HepG2 (cell line): ENCODE data around the gene GJA5. TPM values are rescaled to one million over a fixed set of nuclear protein-coding genes. Genes with fewer than 3 reads are reported as not detected.

Source experiments
- ATRX ChIP-seq: sonication (generic); formaldehyde crosslinking; IDR thresholded peaks from 2 replicates; pipeline ENCODE4 v1.4.0; 2020; ENCODE audit warnings: missing genetic modification reagents, borderline replicate concordance
- BHLHE40 ChIP-seq: IDR thresholded peaks from 2 replicates; pipeline ENCODE4 v1.6.1; 2011; ENCODE audit warnings: low read length, improper control_type of control experiment
- CREBL2 ChIP-seq: sonication (generic); formaldehyde crosslinking; IDR thresholded peaks from 2 replicates; pipeline ENCODE4 v1.8.1; 2023; ENCODE audit warnings: missing genetic modification reagents, mild to moderate bottlenecking, borderline replicate concordance
- DNMT1 ChIP-seq: sonication (generic); formaldehyde crosslinking; IDR thresholded peaks from 2 replicates; pipeline ENCODE4 v1.5.1; 2020; ENCODE audit warnings: mild to moderate bottlenecking, missing genetic modification reagents
- FOXO4 ChIP-seq: sonication (generic); formaldehyde crosslinking; conservative IDR thresholded peaks from 2 replicates; pipeline ENCODE4 v1.8.1; 2023; ENCODE audit warnings: missing genetic modification reagents
- MLXIP ChIP-seq: sonication (generic); formaldehyde crosslinking; IDR thresholded peaks from 2 replicates; pipeline ENCODE4 v1.9.0; 2021; ENCODE audit warnings: missing genetic modification reagents, borderline replicate concordance
- MTF2 ChIP-seq: sonication (generic); formaldehyde crosslinking; IDR thresholded peaks from 2 replicates; pipeline ENCODE4 v1.5.0; 2020; ENCODE audit warnings: missing genetic modification reagents, borderline replicate concordance
- MXI1 ChIP-seq: IDR thresholded peaks from 3 replicates; pipeline ENCODE4 v1.6.1; 2012; ENCODE audit warnings: low read depth, low read length, inconsistent platforms, borderline replicate concordance
- NR0B2 ChIP-seq: sonication (generic); formaldehyde crosslinking; IDR thresholded peaks from 2 replicates; pipeline ENCODE4 v1.4.0; 2020; ENCODE audit warnings: mild to moderate bottlenecking, missing genetic modification reagents
- PRDM15 ChIP-seq: sonication (generic); formaldehyde crosslinking; IDR thresholded peaks from 2 replicates; pipeline ENCODE4 v1.4.0; 2020; ENCODE audit warnings: missing genetic modification reagents
- SAP130 ChIP-seq: IDR thresholded peaks from 2 replicates; pipeline ENCODE4 v1.6.1; 2016; ENCODE audit warnings: low read depth
- TEAD3 ChIP-seq: optimal IDR thresholded peaks from 2 replicates; pipeline ENCODE3; 2016; ENCODE audit warnings: borderline replicate concordance
- THAP11 ChIP-seq: IDR thresholded peaks from 2 replicates; pipeline ENCODE4 v1.6.1; 2016; ENCODE audit warnings: missing biosample characterization, missing genetic modification reagents
- THYN1 ChIP-seq: sonication (generic); formaldehyde crosslinking; IDR thresholded peaks from 2 replicates; pipeline ENCODE4 v1.8.1; 2023; ENCODE audit warnings: low read depth, mild to moderate bottlenecking, moderate library complexity, missing genetic modification reagents, borderline replicate concordance
- TP53 ChIP-seq: sonication (generic); formaldehyde crosslinking; conservative IDR thresholded peaks from 2 replicates; pipeline ENCODE4 v1.4.0; 2020; ENCODE audit warnings: missing genetic modification reagents
- YEATS2 ChIP-seq: sonication (generic); formaldehyde crosslinking; IDR thresholded peaks from 2 replicates; pipeline ENCODE4 v1.4.0; 2020; ENCODE audit warnings: missing genetic modification reagents, borderline replicate concordance
- ZFYVE20 ChIP-seq: sonication (generic); formaldehyde crosslinking; IDR thresholded peaks from 2 replicates; pipeline ENCODE4 v1.8.0; 2023; ENCODE audit warnings: low read depth, mild to moderate bottlenecking, moderate library complexity, missing genetic modification reagents, borderline replicate concordance
- ZMYM2 ChIP-seq: sonication (generic); formaldehyde crosslinking; IDR thresholded peaks from 2 replicates; pipeline ENCODE4 v1.8.0; 2022; ENCODE audit warnings: mild to moderate bottlenecking, missing genetic modification reagents
- ZNF513 ChIP-seq: sonication (generic); formaldehyde crosslinking; conservative IDR thresholded peaks from 2 replicates; pipeline ENCODE4 v1.5.0; 2020; ENCODE audit warnings: missing genetic modification reagents
- ZNF567 ChIP-seq: sonication (generic); formaldehyde crosslinking; IDR thresholded peaks from 2 replicates; pipeline ENCODE4 v1.8.1; 2023; ENCODE audit warnings: mild to moderate bottlenecking, missing genetic modification reagents, borderline replicate concordance
- ZNF780A ChIP-seq: sonication (generic); formaldehyde crosslinking; IDR thresholded peaks from 2 replicates; pipeline ENCODE4 v1.8.0; 2022; ENCODE audit warnings: mild to moderate bottlenecking, missing genetic modification reagents, moderate library complexity
- polyA plus RNA-seq, 8 experiments: library from polyadenylated mRNA; depleted of rRNA in 3 of 8; stranded (reverse) in 7 of 8; unstranded in 1 of 8; fragments of >200 nt; fragmentation: Illumina TruSeq in 4 of 8; extraction: Trizol in 4 of 8; gene quantifications; 2 replicates each; pipeline versions ENCODE4 v1.2.1 to v1.2.3, GENCODE V29; 2011 to 2016; ENCODE audit warnings: low read depth in 4 of 8, missing spikeins in 1 of 8, mixed read lengths in 1 of 8; ENCODE audit not compliant: insufficient read depth in 1 of 8
- total RNA-seq, 5 experiments: library from RNA; depleted of rRNA; stranded (reverse); fragments of >200 nt; fragmentation: Illumina TruSeq; extraction: Trizol; gene quantifications; 2 replicates each; pipeline ENCODE4 v1.2.3, GENCODE V29; 2016; ENCODE audit warnings: low read depth in 1 of 5

Gene GJA5
- total and polyA plus RNA-seq, 2 of the 13 experiments (the other 11 are each of a cell fraction or from before 2014, with no cell fraction given): not detected

- TF ChIP-seq NR0B2 (CRISPR knock-in tag) (no peak), PRDM15 (CRISPR knock-in tag) (peak; percentile 28; the same call in 1 of the 2 replicates), ZNF567 (no peak), THYN1 (no peak), TP53 (CRISPR knock-in tag) (no peak), YEATS2 (CRISPR knock-in tag) (no peak), DNMT1 (CRISPR knock-in tag) (no peak), TEAD3 (peak; percentile 81), MTF2 (CRISPR knock-in tag) (no peak), ATRX (CRISPR knock-in tag) (no peak), MLXIP (no peak), MXI1 (peak; percentile 29; the same call in 1 of the 3 replicates), ZFYVE20 (CRISPR knock-in tag) (no peak), THAP11 (CRISPR knock-in tag) (peak; percentile 75), ZMYM2 (CRISPR knock-in tag) (no peak), ZNF513 (CRISPR knock-in tag) (no peak), ZNF780A (CRISPR knock-in tag) (no peak), FOXO4 (CRISPR knock-in tag) (no peak), CREBL2 (CRISPR knock-in tag) (no peak), BHLHE40 (peak; percentile 85), SAP130 (CRISPR knock-in tag) (peak; percentile 66)
Observed at GRCh38 chr1:147808025-147808424, 47.6 kb upstream of the GJA5 start (continued).
